SHP77 treated with DMSO at 0.1 percent for 48 hours (cell line): ENCODE results near the gene SPAG4.

Experiments
- DNase-seq: peaks from one replicate; lab custom pipeline; 2025; lab: John Stamatoyannopoulos, UW

The SPAG4 gene

GRCh38 chr20:35599776-35600120, 15.9 kb upstream of the SPAG4 start:
- no peak for DNase-seq

- no peak for DNase-seq
Observed at GRCh38 chr20:35600176-35600992, 15.2 kb upstream of the SPAG4 start.

GRCh38 chr20:35600993-35601973, 14.3 kb upstream of the SPAG4 start:
- DNase-seq = no peak

GRCh38 chr20:35601990-35602389, 13.6 kb upstream of the SPAG4 start:
- DNase-seq = no peak

GRCh38 chr20:35602851-35603495, 12.7 kb upstream of the SPAG4 start:
- no peak for DNase-seq

GRCh38 chr20:35603695-35604448, 11.8 kb upstream of the SPAG4 start:
- no peak for DNase-seq

GRCh38 chr20:35604449-35604747, 11.2 kb upstream of the SPAG4 start:
- DNase-seq = no peak

- no peak for DNase-seq
Observed at GRCh38 chr20:35606127-35606526, 9.5 kb upstream of the SPAG4 start.

- DNase-seq = no peak
Observed at GRCh38 chr20:35607003-35607735, 8.5 kb upstream of the SPAG4 start.

- no peak for DNase-seq
Observed at GRCh38 chr20:35610833-35611427, 4.7 kb upstream of the SPAG4 start.

- DNase-seq = no peak
Observed at GRCh38 chr20:35611482-35611881, 4.1 kb upstream of the SPAG4 start.

GRCh38 chr20:35616465-35617396, 1.1 kb downstream of the SPAG4 start:
- peak; percentile 16 for DNase-seq

- DNase-seq = peak; percentile 56
Observed at GRCh38 chr20:35617397-35618262, 2.0 kb downstream of the SPAG4 start.

GRCh38 chr20:35618263-35619131, 2.9 kb downstream of the SPAG4 start:
- no peak for DNase-seq

- peak; percentile 73 for DNase-seq
Observed at GRCh38 chr20:35619196-35620095, 3.8 kb downstream of the SPAG4 start.

GRCh38 chr20:35620818-35621559, 5.4 kb downstream of the SPAG4 start:
- no peak for DNase-seq
